Cardiac muscle cell (in vitro differentiated cells and primary cell): Measurements from ENCODE around the gene ABCG1. TPM values are rescaled to one million over a fixed set of nuclear protein-coding genes. Genes with fewer than 3 reads are reported as not detected.

Experiments used
- DNase-seq, 2 donors: peaks; one replicate each; pipeline versions ENCODE4 v3.0.0 to v3.0.0-alpha.2; 2010 to 2017; ENCODE audit warnings: low read depth in 1 of 2, low spot score in 1 of 2
- H3K27ac ChIP-seq: fragments of 200-600 bp; sonication (generic); 2 replicates; pipeline ENCODE4 v1.5.1; 2016
- H3K27me3 ChIP-seq: fragments of 200-600 bp; sonication (generic); 2 replicates; pipeline ENCODE4 v1.6.0; 2016; ENCODE audit warnings: control low read depth
- H3K36me3 ChIP-seq: fragments of 200-600 bp; sonication (generic); 2 replicates; pipeline ENCODE4 v1.5.1; 2016; ENCODE audit warnings: control low read depth
- H3K4me1 ChIP-seq: fragments of 200-600 bp; sonication (generic); 2 replicates; pipeline ENCODE4 v1.8.1; 2017; ENCODE audit warnings: low read depth, mild to moderate bottlenecking, mixed run types
- H3K4me3 ChIP-seq: fragments of 200-600 bp; sonication (generic); 2 replicates; pipeline ENCODE4 v1.5.1; 2016; ENCODE audit warnings: mild to moderate bottlenecking
- H3K9me3 ChIP-seq: fragments of 200-600 bp; sonication (generic); 2 replicates; pipeline ENCODE4 v1.5.1; 2017; ENCODE audit warnings: low read depth, mild to moderate bottlenecking, control low read depth
- CTCF ChIP-seq: IDR thresholded peaks from 2 replicates; pipeline ENCODE4 v1.5.1; 2012; ENCODE audit warnings: low read depth, mild to moderate bottlenecking, low read length
- polyA plus RNA-seq: library from polyadenylated mRNA; unstranded; fragments of >200 nt; fragmentation: Nextera tagmentation; extraction: Ambion mirVana; gene quantifications from 2 replicates; pipeline ENCODE4 v1.2.1, GENCODE V29; 2016
- total RNA-seq: library from RNA; depleted of rRNA; stranded (reverse); fragments of >200 nt; gene quantifications from 2 replicates; pipeline ENCODE4 v1.2.3, GENCODE V29; 2016

ABCG1 gene
- total and polyA plus RNA-seq, 2 experiments from 2014 or later, result 4.0 to 4.9 TPM

GRCh38 chr21:42260121-42260520, 41.2 kb downstream of the ABCG1 start:
- Histone ChIP-seq H3K27me3 (no peaks in the 10 kb centered on the region), H3K27ac (no peak overlapping the region), H3K4me3 (no peak overlapping the region), H3K9me3 (no peaks in the 10 kb centered on the region), H3K36me3 (no peaks in the 10 kb centered on the region), H3K4me1 (peaks cover 10% of the 10 kb centered on the region)
- TF ChIP-seq CTCF, result no peak
- DNase-seq, result no peak

GRCh38 chr21:42261829-42262200, 42.9 kb downstream of the ABCG1 start:
- Histone ChIP-seq H3K4me1 (peaks cover 10% of the 10 kb centered on the region), H3K27ac (no peak overlapping the region), H3K9me3 (no peaks in the 10 kb centered on the region), H3K27me3 (no peaks in the 10 kb centered on the region), H3K36me3 (no peaks in the 10 kb centered on the region), H3K4me3 (no peak overlapping the region)
- TF ChIP-seq CTCF, result no peak
- DNase-seq, result no peak

- no peaks in the 10 kb centered on the region for H3K9me3 ChIP-seq
- H3K27me3 ChIP-seq, result no peaks in the 10 kb centered on the region
- H3K4me3 ChIP-seq, result no peak overlapping the region
- H3K4me1 ChIP-seq, result peaks cover 10% of the 10 kb centered on the region
- peak; percentile 44 to 62 for DNase-seq
- H3K36me3 ChIP-seq, result no peaks in the 10 kb centered on the region
- TF ChIP-seq CTCF, result no peak
- no peak overlapping the region for H3K27ac ChIP-seq
These were observed 43.9 kb downstream of the ABCG1 start for GRCh38 chr21:42262831-42263231.

GRCh38 chr21:42263591-42264131, 44.7 kb downstream of the ABCG1 start:
- no peaks in the 10 kb centered on the region for H3K36me3 ChIP-seq
- no peak overlapping the region for H3K4me3 ChIP-seq
- DNase-seq, result peak in 1 of 2 donors; percentile 69
- no peaks in the 10 kb centered on the region for H3K9me3 ChIP-seq
- peaks cover 10% of the 10 kb centered on the region for H3K4me1 ChIP-seq
- TF ChIP-seq CTCF, result no peak
- H3K27ac ChIP-seq, result no peak overlapping the region
- H3K27me3 ChIP-seq, result no peaks in the 10 kb centered on the region

- H3K4me1 ChIP-seq, result peaks cover 10% of the 10 kb centered on the region
- no peak for TF ChIP-seq CTCF
- H3K27me3 ChIP-seq, result no peaks in the 10 kb centered on the region
- H3K36me3 ChIP-seq, result no peaks in the 10 kb centered on the region
- no peak for DNase-seq
- no peak overlapping the region for H3K4me3 ChIP-seq
- no peaks in the 10 kb centered on the region for H3K9me3 ChIP-seq
- H3K27ac ChIP-seq, result no peak overlapping the region
These were observed 45.6 kb downstream of the ABCG1 start for GRCh38 chr21:42264245-42265195.
